ENCODE data around the gene LDLRAP1.

DNA sequence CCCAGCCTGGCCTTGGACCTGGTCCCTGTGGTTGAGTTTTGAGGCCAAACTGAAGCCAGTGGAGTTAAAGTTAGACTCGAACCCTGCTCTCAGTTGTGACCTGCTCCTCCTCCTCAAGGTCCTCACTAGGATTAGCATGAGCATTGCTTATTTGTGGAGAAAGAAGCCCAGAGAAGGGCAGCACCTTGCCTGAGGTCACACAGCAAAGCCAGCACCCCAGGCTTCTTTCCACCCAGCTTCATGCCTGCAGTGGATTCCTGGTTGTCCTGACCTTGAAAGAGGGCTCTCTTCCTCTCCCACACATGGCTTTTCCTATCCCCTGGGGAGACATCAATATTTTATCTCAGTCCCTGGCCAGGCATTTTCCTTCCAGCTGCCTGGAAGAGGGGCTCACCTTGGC lies 2.8 kb downstream of the LDLRAP1 start:
- TF ChIP-seq, protein P1, sequence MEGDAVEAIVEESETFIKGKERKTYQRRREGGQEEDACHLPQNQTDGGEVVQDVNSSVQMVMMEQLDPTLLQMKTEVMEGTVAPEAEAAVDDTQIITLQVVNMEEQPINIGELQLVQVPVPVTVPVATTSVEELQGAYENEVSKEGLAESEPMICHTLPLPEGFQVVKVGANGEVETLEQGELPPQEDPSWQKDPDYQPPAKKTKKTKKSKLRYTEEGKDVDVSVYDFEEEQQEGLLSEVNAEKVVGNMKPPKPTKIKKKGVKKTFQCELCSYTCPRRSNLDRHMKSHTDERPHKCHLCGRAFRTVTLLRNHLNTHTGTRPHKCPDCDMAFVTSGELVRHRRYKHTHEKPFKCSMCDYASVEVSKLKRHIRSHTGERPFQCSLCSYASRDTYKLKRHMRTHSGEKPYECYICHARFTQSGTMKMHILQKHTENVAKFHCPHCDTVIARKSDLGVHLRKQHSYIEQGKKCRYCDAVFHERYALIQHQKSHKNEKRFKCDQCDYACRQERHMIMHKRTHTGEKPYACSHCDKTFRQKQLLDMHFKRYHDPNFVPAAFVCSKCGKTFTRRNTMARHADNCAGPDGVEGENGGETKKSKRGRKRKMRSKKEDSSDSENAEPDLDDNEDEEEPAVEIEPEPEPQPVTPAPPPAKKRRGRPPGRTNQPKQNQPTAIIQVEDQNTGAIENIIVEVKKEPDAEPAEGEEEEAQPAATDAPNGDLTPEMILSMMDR (IDR thresholded peaks at IDR 0.05; ENCODE audit: extremely low read depth in 1 of 2, insufficient read depth in 1 of 2, low read depth in 1 of 2, low read length in 2 of 2), result no peak
- no peak for TF ChIP-seq EZH2 (IDR thresholded peaks at IDR 0.05; ENCODE audit: borderline replicate concordance, low read depth, low read length, severe bottlenecking)
- TF ChIP-seq POLR2A (IDR thresholded peaks at IDR 0.05; ENCODE audit: low read depth, low read length), result no peak
- no peak for TF ChIP-seq JUN (IDR thresholded peaks at IDR 0.05; ENCODE audit: borderline replicate concordance, insufficient read depth, insufficient read length, low read depth)

Data from endothelial cell of umbilical vein (primary cell).